ENCODE results near the gene COMMD6. TPM values are rescaled to one million over a fixed set of nuclear protein-coding genes. Genes with fewer than 3 reads are reported as not detected.

COMMD6 gene
- total RNA-seq, 1 donor from 2014 or later, result 172 TPM

DNA sequence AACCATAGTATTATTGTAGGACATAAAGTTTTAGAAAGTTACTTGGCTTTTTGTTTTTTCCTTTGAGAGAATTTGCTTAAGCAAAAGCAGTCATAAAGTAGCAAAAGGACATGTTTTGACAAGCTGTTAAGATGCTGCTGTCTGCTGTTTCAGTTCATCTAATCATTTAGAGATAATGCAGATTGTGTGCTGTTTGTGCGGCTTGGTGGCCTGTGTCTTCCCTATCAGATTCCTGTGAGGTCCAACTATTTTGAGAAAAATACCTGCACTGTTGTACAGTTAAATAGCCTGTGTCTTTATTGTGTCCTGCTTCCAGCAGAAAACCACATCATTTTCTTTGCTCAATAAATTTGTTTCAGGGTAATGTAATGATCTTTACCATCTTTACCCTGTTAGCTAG, 31.9 kb upstream of the COMMD6 start:
- Mint-ChIP-seq H3K27me3 (no peaks in the 10 kb centered on the region), H3K9me3 (ENCODE audit: low read depth) (no peaks in the 10 kb centered on the region), H3K4me3 (ENCODE audit: low read depth) (no peak overlapping the region), H3K36me3 (ENCODE audit: insufficient read depth) (peaks cover 31% of the 10 kb centered on the region), H3K4me1 (ENCODE audit: low read depth) (no peaks in the 10 kb centered on the region), H3K27ac (no peak overlapping the region)
- DNase-seq (ENCODE audit: low spot score, unreplicated experiment), result no peak
- TF ChIP-seq, protein P1, sequence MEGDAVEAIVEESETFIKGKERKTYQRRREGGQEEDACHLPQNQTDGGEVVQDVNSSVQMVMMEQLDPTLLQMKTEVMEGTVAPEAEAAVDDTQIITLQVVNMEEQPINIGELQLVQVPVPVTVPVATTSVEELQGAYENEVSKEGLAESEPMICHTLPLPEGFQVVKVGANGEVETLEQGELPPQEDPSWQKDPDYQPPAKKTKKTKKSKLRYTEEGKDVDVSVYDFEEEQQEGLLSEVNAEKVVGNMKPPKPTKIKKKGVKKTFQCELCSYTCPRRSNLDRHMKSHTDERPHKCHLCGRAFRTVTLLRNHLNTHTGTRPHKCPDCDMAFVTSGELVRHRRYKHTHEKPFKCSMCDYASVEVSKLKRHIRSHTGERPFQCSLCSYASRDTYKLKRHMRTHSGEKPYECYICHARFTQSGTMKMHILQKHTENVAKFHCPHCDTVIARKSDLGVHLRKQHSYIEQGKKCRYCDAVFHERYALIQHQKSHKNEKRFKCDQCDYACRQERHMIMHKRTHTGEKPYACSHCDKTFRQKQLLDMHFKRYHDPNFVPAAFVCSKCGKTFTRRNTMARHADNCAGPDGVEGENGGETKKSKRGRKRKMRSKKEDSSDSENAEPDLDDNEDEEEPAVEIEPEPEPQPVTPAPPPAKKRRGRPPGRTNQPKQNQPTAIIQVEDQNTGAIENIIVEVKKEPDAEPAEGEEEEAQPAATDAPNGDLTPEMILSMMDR (IDR thresholded peaks at IDR 0.05; ENCODE audit: unreplicated experiment), result no peak

DNA sequence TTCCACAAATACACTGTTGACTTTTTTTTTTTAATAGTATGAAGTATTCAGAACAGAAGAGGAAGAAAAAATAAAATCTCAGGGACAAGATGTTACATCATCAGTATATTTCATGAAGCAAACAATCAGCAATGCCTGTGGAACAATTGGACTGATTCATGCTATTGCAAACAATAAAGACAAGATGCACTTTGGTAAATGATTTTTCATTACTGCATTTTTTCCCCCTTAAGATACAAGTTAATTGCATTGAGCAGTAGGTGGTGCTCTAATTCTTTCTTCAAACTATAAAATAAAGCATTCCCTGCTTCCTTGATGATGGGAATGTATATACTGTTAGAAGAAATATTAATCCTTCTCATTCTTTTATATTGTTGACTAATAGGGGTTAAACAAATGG, 29.0 kb upstream of the COMMD6 start:
- no peak overlapping the region for H3K4me3 Mint-ChIP-seq (ENCODE audit: low read depth)
- H3K4me1 Mint-ChIP-seq (ENCODE audit: low read depth), result no peaks in the 10 kb centered on the region
- DNase-seq (ENCODE audit: low spot score, unreplicated experiment), result no peak
- no peaks in the 10 kb centered on the region for H3K27me3 Mint-ChIP-seq
- H3K36me3 Mint-ChIP-seq (ENCODE audit: insufficient read depth), result peaks cover 17% of the 10 kb centered on the region
- H3K9me3 Mint-ChIP-seq (ENCODE audit: low read depth), result no peaks in the 10 kb centered on the region
- TF ChIP-seq, protein P1 (IDR thresholded peaks at IDR 0.05; ENCODE audit: unreplicated experiment), result peak; percentile 37
- H3K27ac Mint-ChIP-seq, result no peak overlapping the region

DNA sequence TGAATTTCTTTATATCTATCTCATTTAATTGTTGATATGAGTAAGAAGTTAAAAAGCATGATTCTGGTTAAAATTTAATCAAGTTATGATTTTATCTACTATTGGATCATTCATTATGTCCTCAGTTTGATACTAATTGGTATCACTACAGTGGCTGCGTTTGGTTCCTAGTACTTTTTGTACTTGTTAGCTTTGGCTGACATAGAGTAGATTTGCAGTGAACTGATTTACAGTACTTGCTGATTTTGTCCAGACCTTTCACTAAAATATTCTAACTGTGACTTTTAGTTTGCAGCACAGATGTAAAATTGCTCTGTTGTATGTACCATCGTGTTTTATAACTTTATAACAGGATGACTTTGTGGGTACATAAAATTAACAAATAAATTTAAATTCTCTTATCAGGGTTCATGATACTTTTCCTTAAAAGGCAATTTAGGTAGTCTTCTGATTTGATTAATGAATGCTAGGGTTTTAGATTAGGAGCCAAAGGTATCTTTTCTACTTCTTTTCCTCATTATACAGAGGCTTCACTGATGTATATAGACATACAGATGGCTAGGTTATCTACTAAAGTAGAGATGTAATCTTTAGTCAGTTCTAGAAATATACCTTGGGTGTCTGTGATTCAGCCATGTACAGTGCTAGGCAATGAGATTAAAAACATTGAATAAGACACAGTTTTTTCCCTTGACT, 20.7 kb upstream of the COMMD6 start:
- Mint-ChIP-seq H3K27ac (no peak overlapping the region), H3K9me3 (ENCODE audit: low read depth) (no peaks in the 10 kb centered on the region), H3K4me1 (ENCODE audit: low read depth) (no peaks in the 10 kb centered on the region), H3K36me3 (ENCODE audit: insufficient read depth) (peaks cover 14% of the 10 kb centered on the region), H3K4me3 (ENCODE audit: low read depth) (no peak overlapping the region), H3K27me3 (no peaks in the 10 kb centered on the region)
- TF ChIP-seq, protein P1 (IDR thresholded peaks at IDR 0.05; ENCODE audit: unreplicated experiment), result no peak
- no peak for DNase-seq (ENCODE audit: low spot score, unreplicated experiment)

DNA sequence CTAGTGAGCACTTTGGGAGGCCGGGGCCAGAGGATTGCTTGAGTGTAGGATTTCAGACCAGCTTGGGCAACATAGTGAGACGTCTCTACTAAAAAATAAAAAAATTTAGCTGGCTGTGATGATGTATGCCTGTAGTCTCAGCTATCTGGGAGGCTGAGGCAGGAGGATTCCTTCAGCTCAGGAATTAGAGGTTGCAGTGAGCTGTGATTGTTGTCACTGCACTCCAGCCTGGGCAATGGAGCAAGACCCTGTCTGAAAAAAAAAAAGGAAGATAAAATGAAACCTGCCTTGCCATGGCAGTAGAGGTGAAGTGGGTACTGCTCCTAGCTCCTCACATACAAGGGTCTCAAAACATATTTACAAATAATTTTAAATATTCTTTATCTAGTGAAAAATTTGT, 19.3 kb upstream of the COMMD6 start:
- Mint-ChIP-seq H3K4me3 (ENCODE audit: low read depth) (no peak overlapping the region), H3K4me1 (ENCODE audit: low read depth) (peaks cover 1% of the 10 kb centered on the region), H3K27ac (no peak overlapping the region), H3K36me3 (ENCODE audit: insufficient read depth) (peaks cover 17% of the 10 kb centered on the region), H3K9me3 (ENCODE audit: low read depth) (no peaks in the 10 kb centered on the region), H3K27me3 (no peaks in the 10 kb centered on the region)
- no peak for DNase-seq (ENCODE audit: low spot score, unreplicated experiment)
- TF ChIP-seq, protein P1 (IDR thresholded peaks at IDR 0.05; ENCODE audit: unreplicated experiment), result no peak

DNA sequence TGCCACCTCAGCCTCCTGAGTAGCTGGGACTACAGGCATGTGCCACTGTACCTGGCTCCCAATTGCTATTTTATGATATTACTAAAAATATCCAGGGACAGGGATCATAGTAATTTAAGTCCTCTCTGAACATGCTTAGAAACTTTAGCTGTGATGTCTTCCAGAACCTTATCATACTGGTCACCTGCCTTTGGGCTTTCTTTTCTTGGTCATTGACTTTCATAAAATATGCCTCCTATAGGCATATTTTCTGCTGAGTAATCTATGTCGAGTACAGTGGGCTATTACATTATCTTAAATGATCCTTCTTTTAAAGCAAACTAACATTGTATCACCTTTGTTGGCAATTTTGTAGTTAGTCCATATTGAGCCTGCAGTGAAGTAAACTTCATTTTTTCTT, 18.2 kb upstream of the COMMD6 start:
- TF ChIP-seq, protein P1 (IDR thresholded peaks at IDR 0.05; ENCODE audit: unreplicated experiment), result no peak
- no peak for DNase-seq (ENCODE audit: low spot score, unreplicated experiment)
- no peak overlapping the region for H3K4me3 Mint-ChIP-seq (ENCODE audit: low read depth)
- no peak overlapping the region for H3K27ac Mint-ChIP-seq
- peaks cover 4% of the 10 kb centered on the region for H3K4me1 Mint-ChIP-seq (ENCODE audit: low read depth)
- H3K9me3 Mint-ChIP-seq (ENCODE audit: low read depth), result no peaks in the 10 kb centered on the region
- no peaks in the 10 kb centered on the region for H3K27me3 Mint-ChIP-seq
- peaks cover 17% of the 10 kb centered on the region for H3K36me3 Mint-ChIP-seq (ENCODE audit: insufficient read depth)

All from progenitor cell of endocrine pancreas (in vitro differentiated cells).